A673 (cell line): ENCODE data around the gene DRC7.

Experiments
- EZH2 ChIP-seq: fragments of 200-600 bp; sonication (generic); IDR thresholded peaks from 2 replicates; pipeline ENCODE4 v1.6.1; 2017; ENCODE audit warnings: borderline replicate concordance, low read depth, mild to moderate bottlenecking, mixed read lengths, antibody characterized with exemption, low read length; ENCODE audit not compliant: poor library complexity, severe bottlenecking
- TF ChIP-seq, protein P1 (sequence below): fragments of 300-800, 200-600 bp; sonication (generic); conservative IDR thresholded peaks from 2 replicates; pipeline ENCODE4 v1.5.1; 2017; ENCODE audit warnings: low read depth, mild to moderate bottlenecking, antibody characterized with exemption, low read length, moderate library complexity, mixed read lengths

DNA sequence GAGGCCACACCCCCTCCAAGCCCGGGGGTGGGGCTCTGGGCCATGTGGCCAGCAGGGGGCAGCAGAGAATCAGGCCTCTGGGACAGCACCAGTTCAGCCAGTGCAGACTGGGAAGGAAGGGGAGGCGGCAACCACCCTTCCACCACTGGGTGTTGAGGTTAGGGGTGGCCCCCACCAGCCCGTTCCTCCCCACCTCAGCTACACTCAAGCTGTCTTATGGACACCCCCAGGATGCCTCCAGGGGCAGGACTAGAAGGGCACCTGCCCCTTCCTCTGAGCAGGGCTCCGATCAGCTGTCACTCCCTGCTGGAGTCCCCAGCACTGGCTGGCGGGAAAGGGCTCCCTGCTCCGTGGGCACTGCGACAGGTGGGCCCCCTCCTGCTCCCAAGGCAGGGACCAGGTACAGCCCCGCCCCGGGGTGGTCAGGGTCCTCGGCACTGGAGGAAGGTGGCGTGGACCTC, 62.8 kb downstream of the DRC7 start:
- TF ChIP-seq, protein P1, sequence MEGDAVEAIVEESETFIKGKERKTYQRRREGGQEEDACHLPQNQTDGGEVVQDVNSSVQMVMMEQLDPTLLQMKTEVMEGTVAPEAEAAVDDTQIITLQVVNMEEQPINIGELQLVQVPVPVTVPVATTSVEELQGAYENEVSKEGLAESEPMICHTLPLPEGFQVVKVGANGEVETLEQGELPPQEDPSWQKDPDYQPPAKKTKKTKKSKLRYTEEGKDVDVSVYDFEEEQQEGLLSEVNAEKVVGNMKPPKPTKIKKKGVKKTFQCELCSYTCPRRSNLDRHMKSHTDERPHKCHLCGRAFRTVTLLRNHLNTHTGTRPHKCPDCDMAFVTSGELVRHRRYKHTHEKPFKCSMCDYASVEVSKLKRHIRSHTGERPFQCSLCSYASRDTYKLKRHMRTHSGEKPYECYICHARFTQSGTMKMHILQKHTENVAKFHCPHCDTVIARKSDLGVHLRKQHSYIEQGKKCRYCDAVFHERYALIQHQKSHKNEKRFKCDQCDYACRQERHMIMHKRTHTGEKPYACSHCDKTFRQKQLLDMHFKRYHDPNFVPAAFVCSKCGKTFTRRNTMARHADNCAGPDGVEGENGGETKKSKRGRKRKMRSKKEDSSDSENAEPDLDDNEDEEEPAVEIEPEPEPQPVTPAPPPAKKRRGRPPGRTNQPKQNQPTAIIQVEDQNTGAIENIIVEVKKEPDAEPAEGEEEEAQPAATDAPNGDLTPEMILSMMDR = peak; percentile 96
- no peak for TF ChIP-seq EZH2
